OCI-LY7 (cell line): ENCODE data around the gene ACIN1. TPM values are rescaled to one million over a fixed set of nuclear protein-coding genes. Genes with fewer than 3 reads are reported as not detected.

ENCODE experiments used
- BruUV-seq: library from RNA; stranded (reverse); fragments of 400-500 nt; replicated peaks from 2 replicates; lab custom pipeline; 2021; lab: Mats Ljungman, UMichigan
- CTCF ChIA-PET: fragments of 300-600 bp; sonication (Branson Sonifier 250); formaldehyde crosslinking; loops from one replicate; lab custom pipeline; 2022; ENCODE audit warnings: antibody characterized with exemption; ENCODE audit not compliant: unreplicated experiment; lab: Charles Lee
- POLR2A ChIA-PET: fragments of 300-600 bp; sonication (Branson Sonifier 250); formaldehyde crosslinking; loops from one replicate; lab custom pipeline; 2022; ENCODE audit warnings: antibody characterized with exemption; lab: Charles Lee
- DNase-seq: peaks from one replicate; pipeline ENCODE4 v3.0.0-alpha.2; 2015; ENCODE audit warnings: low spot score
- H2AFZ ChIP-seq: fragments of 200-600 bp; sonication (generic), shearing (Covaris generic); 2 replicates; pipeline ENCODE4 v1.6.1; 2014; ENCODE audit warnings: mild to moderate bottlenecking, antibody characterized with exemption, low read length, moderate library complexity
- H3K27ac ChIP-seq: fragments of 200-600 bp; sonication (generic); 2 replicates; pipeline ENCODE4 v1.5.1; 2014; ENCODE audit warnings: mixed run types, low read depth, mild to moderate bottlenecking, moderate library complexity, low read length, inconsistent platforms; ENCODE audit not compliant: poor library complexity, severe bottlenecking
- H3K36me3 ChIP-seq: fragments of 200-600 bp; sonication (generic); 2 replicates; pipeline ENCODE4 v1.6.1; 2014; ENCODE audit warnings: mild to moderate bottlenecking, antibody characterized with exemption, low read length, moderate library complexity, mixed read lengths; ENCODE audit not compliant: insufficient read depth
- H3K4me1 ChIP-seq: fragments of 200-600 bp; sonication (generic); 2 replicates; pipeline ENCODE4 v1.5.1; 2014; ENCODE audit warnings: mild to moderate bottlenecking, low read length; ENCODE audit not compliant: insufficient read depth, poor library complexity, severe bottlenecking
- H3K4me2 ChIP-seq: fragments of 200-600 bp; sonication (generic); 2 replicates; pipeline ENCODE4 v1.6.1; 2014; ENCODE audit warnings: mild to moderate bottlenecking, low read length
- H3K4me3 ChIP-seq: fragments of 200-600 bp; sonication (generic); 2 replicates; pipeline ENCODE4 v1.5.1; 2014; ENCODE audit warnings: mild to moderate bottlenecking, low read depth, low read length; ENCODE audit not compliant: poor library complexity, severe bottlenecking
- H3K79me2 ChIP-seq: fragments of 200-600 bp; sonication (generic); 2 replicates; pipeline ENCODE4 v1.6.1; 2016; ENCODE audit warnings: low read depth, mild to moderate bottlenecking, low read length, moderate library complexity, mixed read lengths; ENCODE audit not compliant: insufficient read depth
- H3K9me2 ChIP-seq: fragments of 200-600 bp; sonication (generic); 2 replicates; pipeline ENCODE4 v1.6.1; 2016; ENCODE audit warnings: mild to moderate bottlenecking, low read length, mixed read lengths; ENCODE audit not compliant: insufficient read depth
- H3K9me3 ChIP-seq: fragments of 200-600 bp; sonication (generic); 2 replicates; pipeline ENCODE4 v1.6.1; 2014; ENCODE audit warnings: mild to moderate bottlenecking, mixed run types, low read length, mixed read lengths
- H4K20me1 ChIP-seq: fragments of 200-600 bp; sonication (generic); 2 replicates; pipeline ENCODE4 v1.6.1; 2014; ENCODE audit warnings: mild to moderate bottlenecking, antibody characterized with exemption, low read length, moderate library complexity, mixed read lengths; ENCODE audit not compliant: insufficient read depth
- EZH2phosphoT487 ChIP-seq: fragments of 200-600 bp; sonication (generic); IDR thresholded peaks from 2 replicates; pipeline ENCODE4 v1.6.1; 2018; ENCODE audit warnings: low read depth, borderline replicate concordance, mild to moderate bottlenecking, mixed run types, antibody characterized with exemption, low read length, moderate library complexity, mixed read lengths
- intact Hi-C: fragments of 100-400 bp; cut with micrococcal nuclease; formaldehyde crosslinking; loops from one replicate; pipeline ENCODE4 v1.10.0; 2022; ENCODE audit not compliant: unreplicated experiment
- total RNA-seq, 2 experiments: library from RNA; depleted of rRNA in 1 of 2; stranded (reverse); fragments of >200 nt in 1 of 2; shearing (Covaris generic) in 1 of 2; gene quantifications; 2 replicates each; pipeline ENCODE4 v1.2.3, GENCODE V29; 2014 to 2022
- TF ChIP-seq, protein P1 (sequence below): fragments of 200-600 bp; sonication (generic); conservative IDR thresholded peaks from 2 replicates; pipeline ENCODE4 v1.5.1; 2014; ENCODE audit warnings: mild to moderate bottlenecking, antibody characterized with exemption, low read length, moderate library complexity, mixed read lengths

Gene ACIN1
- total RNA-seq, 2 experiments from 2014 or later = 107 to 206 TPM

DNA sequence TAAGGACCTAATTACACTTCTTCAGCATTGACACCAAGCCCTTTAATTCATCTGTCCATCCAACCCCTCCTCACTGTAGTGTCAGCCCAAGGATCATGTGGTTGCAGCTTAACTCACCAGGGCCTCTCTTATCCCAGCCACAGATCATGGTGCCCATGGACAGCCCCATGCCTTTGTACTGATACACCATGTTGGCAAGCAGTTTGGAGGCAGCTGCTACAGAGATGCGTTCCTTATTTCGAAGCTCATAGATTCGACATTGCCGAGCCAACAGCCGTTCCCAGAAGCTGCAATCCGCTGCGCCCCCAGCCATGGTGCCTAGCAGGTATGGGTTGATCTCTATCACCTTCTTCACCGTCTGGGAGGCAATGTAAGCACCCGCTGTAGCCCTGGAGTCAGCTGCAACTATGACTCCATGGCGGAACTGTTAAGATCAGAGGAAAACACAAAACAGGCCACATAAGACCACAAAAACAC, 61.6 kb downstream of the ACIN1 start:
- intact Hi-C loops = no loop called here
- H3K4me2 ChIP-seq = peak overlapping the region; percentile 85
- no peak overlapping the region for H2AFZ ChIP-seq
- no peaks in the 10 kb centered on the region for H3K9me2 ChIP-seq
- 0 out of 2 replicates have a peak, but pooled peaks cover 7% of the 10 kb centered on the region for H4K20me1 ChIP-seq
- H3K36me3 ChIP-seq = peaks cover 49% of the 10 kb centered on the region
- peaks cover 40% of the 10 kb centered on the region; the same call in 1 of the 2 replicates for H3K79me2 ChIP-seq
- H3K4me1 ChIP-seq = peaks cover 18% of the 10 kb centered on the region
- peak overlapping the region; percentile 84 for H3K4me3 ChIP-seq
- H3K9me3 ChIP-seq = no peaks in the 10 kb centered on the region
- POLR2A ChIA-PET = interaction anchor here (0.7 to 2.1 kb wide), 6 partner anchors 8 to 63 kb away, joined by 3 to 9 read pairs (median 4); no protein-coding TSS in a partner anchor
- TF ChIP-seq, protein P1, sequence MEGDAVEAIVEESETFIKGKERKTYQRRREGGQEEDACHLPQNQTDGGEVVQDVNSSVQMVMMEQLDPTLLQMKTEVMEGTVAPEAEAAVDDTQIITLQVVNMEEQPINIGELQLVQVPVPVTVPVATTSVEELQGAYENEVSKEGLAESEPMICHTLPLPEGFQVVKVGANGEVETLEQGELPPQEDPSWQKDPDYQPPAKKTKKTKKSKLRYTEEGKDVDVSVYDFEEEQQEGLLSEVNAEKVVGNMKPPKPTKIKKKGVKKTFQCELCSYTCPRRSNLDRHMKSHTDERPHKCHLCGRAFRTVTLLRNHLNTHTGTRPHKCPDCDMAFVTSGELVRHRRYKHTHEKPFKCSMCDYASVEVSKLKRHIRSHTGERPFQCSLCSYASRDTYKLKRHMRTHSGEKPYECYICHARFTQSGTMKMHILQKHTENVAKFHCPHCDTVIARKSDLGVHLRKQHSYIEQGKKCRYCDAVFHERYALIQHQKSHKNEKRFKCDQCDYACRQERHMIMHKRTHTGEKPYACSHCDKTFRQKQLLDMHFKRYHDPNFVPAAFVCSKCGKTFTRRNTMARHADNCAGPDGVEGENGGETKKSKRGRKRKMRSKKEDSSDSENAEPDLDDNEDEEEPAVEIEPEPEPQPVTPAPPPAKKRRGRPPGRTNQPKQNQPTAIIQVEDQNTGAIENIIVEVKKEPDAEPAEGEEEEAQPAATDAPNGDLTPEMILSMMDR = no peak
- no peak for TF ChIP-seq EZH2phosphoT487
- CTCF ChIA-PET = no interaction called here
- no TSS peak for BruUV-seq
- H3K27ac ChIP-seq = no peak overlapping the region
- no peak for DNase-seq

- no peak overlapping the region for H3K4me3 ChIP-seq
- H3K9me2 ChIP-seq = no peaks in the 10 kb centered on the region
- intact Hi-C loops = no loop called here
- H3K4me1 ChIP-seq = peaks cover 18% of the 10 kb centered on the region
- BruUV-seq = TSS peak; percentile 54
- peaks cover 42% of the 10 kb centered on the region; the same call in 1 of the 2 replicates for H3K79me2 ChIP-seq
- peaks cover 63% of the 10 kb centered on the region for H3K36me3 ChIP-seq
- no peak overlapping the region for H2AFZ ChIP-seq
- ChIA-PET CTCF (no interaction called here), POLR2A (interaction anchor here (0.7 to 1.6 kb wide), 2 partner anchors 24 to 120 kb away, joined by 3 read pairs; no protein-coding TSS in a partner anchor)
- no peaks in the 10 kb centered on the region for H3K9me3 ChIP-seq
- no peak overlapping the region for H3K27ac ChIP-seq
- 0 out of 2 replicates have a peak, but pooled peaks cover 7% of the 10 kb centered on the region for H4K20me1 ChIP-seq
- no peak for TF ChIP-seq EZH2phosphoT487
- TF ChIP-seq, protein P1 = no peak
- H3K4me2 ChIP-seq = no peak overlapping the region
- DNase-seq = no peak
These were observed 64.0 kb downstream of the ACIN1 start for GRCh38 chr14:23030936-23031335.

GRCh38 chr14:23028799-23029198, 66.1 kb downstream of the ACIN1 start:
- H3K9me2 ChIP-seq = no peaks in the 10 kb centered on the region
- H3K4me2 ChIP-seq = no peak overlapping the region
- no peak overlapping the region for H2AFZ ChIP-seq
- H3K36me3 ChIP-seq = peaks cover 78% of the 10 kb centered on the region
- peaks cover 8% of the 10 kb centered on the region for H3K4me1 ChIP-seq
- BruUV-seq = no TSS peak
- H3K27ac ChIP-seq = no peak overlapping the region
- no peak for DNase-seq
- H3K79me2 ChIP-seq = peaks cover 33% of the 10 kb centered on the region; the same call in 1 of the 2 replicates
- H4K20me1 ChIP-seq = 0 out of 2 replicates have a peak, but pooled peaks cover 7% of the 10 kb centered on the region
- intact Hi-C loops = no loop called here
- no peak overlapping the region for H3K4me3 ChIP-seq
- POLR2A ChIA-PET = no interaction called here
- CTCF ChIA-PET = no interaction called here
- H3K9me3 ChIP-seq = no peaks in the 10 kb centered on the region
- TF ChIP-seq, protein P1 = no peak
- TF ChIP-seq EZH2phosphoT487 = no peak
